ENCODE results near the gene IL4.
"Not testable (repeated sequence)": the region's sequence is repeated elsewhere in the genome, so short reads cannot be mapped to it uniquely, and the experiment has no call there.

Gene IL4

GRCh38 chr5:132673939-132674630, at the start of gene IL4:
Gene IL4 (plus strand): TSS chr5:132673989. CDS start chr5:132674051, 62 bp downstream.
- no peak for DNase-seq

- no peak for DNase-seq
These were observed 46.3 kb upstream of the IL4 start for GRCh38 chr5:132627470-132627869.

- DNase-seq = no peak
These were observed 45.0 kb upstream of the IL4 start for GRCh38 chr5:132628814-132629213.

- no peak for DNase-seq
These were observed 44.4 kb upstream of the IL4 start for GRCh38 chr5:132629230-132629944.

GRCh38 chr5:132633587-132633986, 40.2 kb upstream of the IL4 start:
- DNase-seq = not testable (repeated sequence)

GRCh38 chr5:132635873-132636272, 37.9 kb upstream of the IL4 start:
- no peak for DNase-seq

- DNase-seq = no peak
These were observed 36.5 kb upstream of the IL4 start for GRCh38 chr5:132637241-132637640.

GRCh38 chr5:132639706-132640130, 34.1 kb upstream of the IL4 start:
- no peak for DNase-seq

GRCh38 chr5:132640613-132641012, 33.2 kb upstream of the IL4 start:
- DNase-seq = no peak

- no peak for DNase-seq
These were observed 32.5 kb upstream of the IL4 start for GRCh38 chr5:132641241-132641723.

GRCh38 chr5:132641841-132642240, 31.9 kb upstream of the IL4 start:
- no peak for DNase-seq

GRCh38 chr5:132644177-132644576, 29.6 kb upstream of the IL4 start:
- DNase-seq = no peak

GRCh38 chr5:132646583-132647266, 27.1 kb upstream of the IL4 start:
- no peak for DNase-seq

GRCh38 chr5:132647473-132647872, 26.3 kb upstream of the IL4 start:
- DNase-seq = no peak

GRCh38 chr5:132648355-132648754, 25.4 kb upstream of the IL4 start:
- no peak for DNase-seq

GRCh38 chr5:132651838-132652469, 21.8 kb upstream of the IL4 start:
- DNase-seq = no peak

- DNase-seq = no peak
These were observed 20.1 kb upstream of the IL4 start for GRCh38 chr5:132653716-132654115.

- DNase-seq = no peak
These were observed 17.7 kb upstream of the IL4 start for GRCh38 chr5:132655821-132656773.

- no peak for DNase-seq
These were observed 16.9 kb upstream of the IL4 start for GRCh38 chr5:132656774-132657355.

- no peak for DNase-seq
These were observed 16.0 kb upstream of the IL4 start, which contains the start of gene IL13 for GRCh38 chr5:132657676-132658380. Gene IL13 (plus strand): TSS chr5:132658173. CDS start chr5:132658187, 14 bp downstream.
